Ovary (tissue), 3 donors: ENCODE data around the gene CTNNA1.

Experiments
- EP300 ChIP-seq: sonication (generic); formaldehyde crosslinking; IDR thresholded peaks from one replicate; pipeline ENCODE4 v1.6.1; 2017; ENCODE audit warnings: antibody characterized with exemption
- POLR2A ChIP-seq: fragments of 450-650 bp; IDR thresholded peaks from one replicate; pipeline ENCODE4 v1.6.1; 2017; ENCODE audit warnings: antibody characterized with exemption, mild to moderate bottlenecking, moderate library complexity
- TF ChIP-seq, protein P1 (sequence below), 3 donors: fragments of 450-650 bp in 2 of 3; fragments of 200-600 bp in 1 of 3; IDR thresholded peaks; one replicate each; pipeline versions ENCODE4 v1.5.1 to v1.8.0; 2016 to 2022; ENCODE audit warnings: antibody characterized with exemption in 3 of 3, mild to moderate bottlenecking in 1 of 3
- donor health status: DM: no; HTN: no; CAD: no.

DNA sequence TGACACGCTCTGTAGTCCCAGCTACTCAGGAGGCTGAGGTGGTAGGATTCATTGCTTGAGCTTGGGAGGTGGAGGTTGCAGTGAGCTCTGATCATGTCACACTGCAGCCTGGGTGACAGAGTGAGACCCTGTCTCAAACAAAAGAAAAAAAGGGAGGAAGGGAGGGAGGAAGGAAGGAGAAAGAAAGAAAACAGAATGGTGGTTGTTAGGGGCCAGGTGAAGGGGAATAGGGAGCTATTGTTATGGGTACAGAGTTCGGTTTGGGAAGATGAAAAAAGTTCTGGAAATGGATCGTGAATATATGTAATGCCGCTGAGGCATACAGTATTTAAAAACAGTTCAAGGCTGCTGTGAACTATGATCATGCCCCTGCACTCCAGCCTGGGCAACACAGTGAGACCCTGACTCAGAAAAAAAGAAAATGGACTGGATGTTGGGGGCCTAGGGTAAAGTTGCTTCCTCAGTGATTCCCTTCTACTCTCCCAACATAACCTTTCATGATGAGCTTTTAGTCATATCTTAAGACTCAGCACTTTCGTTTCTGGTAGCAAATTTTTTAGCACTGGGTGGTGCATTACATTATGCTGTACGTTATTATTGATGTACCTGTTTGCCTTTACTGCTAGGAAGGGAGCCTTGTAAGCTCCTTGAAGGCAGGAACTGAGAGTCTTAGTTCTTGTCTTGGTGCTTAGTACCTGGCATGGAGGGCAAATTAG lies 4.0 kb downstream of the CTNNA1 start:
- TF ChIP-seq, protein P1, sequence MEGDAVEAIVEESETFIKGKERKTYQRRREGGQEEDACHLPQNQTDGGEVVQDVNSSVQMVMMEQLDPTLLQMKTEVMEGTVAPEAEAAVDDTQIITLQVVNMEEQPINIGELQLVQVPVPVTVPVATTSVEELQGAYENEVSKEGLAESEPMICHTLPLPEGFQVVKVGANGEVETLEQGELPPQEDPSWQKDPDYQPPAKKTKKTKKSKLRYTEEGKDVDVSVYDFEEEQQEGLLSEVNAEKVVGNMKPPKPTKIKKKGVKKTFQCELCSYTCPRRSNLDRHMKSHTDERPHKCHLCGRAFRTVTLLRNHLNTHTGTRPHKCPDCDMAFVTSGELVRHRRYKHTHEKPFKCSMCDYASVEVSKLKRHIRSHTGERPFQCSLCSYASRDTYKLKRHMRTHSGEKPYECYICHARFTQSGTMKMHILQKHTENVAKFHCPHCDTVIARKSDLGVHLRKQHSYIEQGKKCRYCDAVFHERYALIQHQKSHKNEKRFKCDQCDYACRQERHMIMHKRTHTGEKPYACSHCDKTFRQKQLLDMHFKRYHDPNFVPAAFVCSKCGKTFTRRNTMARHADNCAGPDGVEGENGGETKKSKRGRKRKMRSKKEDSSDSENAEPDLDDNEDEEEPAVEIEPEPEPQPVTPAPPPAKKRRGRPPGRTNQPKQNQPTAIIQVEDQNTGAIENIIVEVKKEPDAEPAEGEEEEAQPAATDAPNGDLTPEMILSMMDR (IDR thresholded peaks at IDR 0.05), result no peak
- TF ChIP-seq POLR2A (no peak), EP300 (no peak)
